K562 (cell line): ENCODE measurements around the gene HIP1R. TPM values are rescaled to one million over a fixed set of nuclear protein-coding genes. Genes with fewer than 3 reads are reported as not detected.

Experiments
- ATAC-seq: fragments of 200-7000 bp; cut with Tn5 transposase; 3 replicates; pipeline ENCODE4 v1.9.1; 2020; ENCODE audit warnings: moderate library complexity
- BruUV-seq: library from RNA; stranded (reverse); fragments of 400-500 nt; replicated peaks from 2 replicates; lab custom pipeline; 2021; lab: Mats Ljungman, UMichigan
- CTCF ChIA-PET: fragments of 300-600 bp; formaldehyde crosslinking; extraction: SDS; loops from one replicate; lab custom pipeline; 2021; ENCODE audit warnings: low intra/inter-chr PET ratio; lab: Yijun Ruan, JAX
- POLR2A ChIA-PET: fragments of 300-600, 350-650 bp; sonication (Branson Sonifier 250); formaldehyde crosslinking; extraction: SDS; loops from one replicate; lab custom pipeline; 2021; ENCODE audit warnings: antibody characterized with exemption, inconsistent platforms; lab: Yijun Ruan, JAX
- DNase-seq, 4 experiments: peaks; one replicate each; pipeline versions ENCODE4 v3.0.0 to v3.0.0-alpha.2; 2011 to 2018; ENCODE audit warnings: low spot score in 3 of 4, mixed read lengths in 3 of 4; ENCODE audit errors: extremely low read depth in 1 of 4
- FAIRE-seq: peaks from 2 replicates; lab custom pipeline; 2011; peaks lifted over from hg19 to GRCh38; lab: Jason Lieb, UNC
- H2AFZ ChIP-seq: 2 replicates; pipeline ENCODE4 v1.6.0; 2011; ENCODE audit warnings: low read depth, low read length, control low read depth, inconsistent platforms
- H3K27ac ChIP-seq: fragments of 200-600 bp; 3 replicates; pipeline ENCODE4 v1.8.0; 2011; ENCODE audit warnings: low read depth, mild to moderate bottlenecking, control low read depth, inconsistent platforms, low read length, moderate library complexity, mixed read lengths; ENCODE audit errors: extremely low read depth
- H3K27me3 ChIP-seq, 2 experiments: fragments of 300-600 bp in 1 of 2; 2 replicates in 1 of 2; 3 replicates in 1 of 2; pipeline versions ENCODE4 v1.6.0 to v1.8.0; 2011; ENCODE audit warnings: inconsistent platforms in 2 of 2, low read length in 2 of 2, mild to moderate bottlenecking in 1 of 2, mixed read lengths in 1 of 2, moderate library complexity in 1 of 2; ENCODE audit not compliant: control insufficient read depth in 2 of 2, insufficient read depth in 2 of 2
- H3K36me3 ChIP-seq: fragments of 300-600 bp; 3 replicates; pipeline ENCODE4 v1.8.0; 2011; ENCODE audit warnings: mild to moderate bottlenecking, low read length, inconsistent platforms; ENCODE audit not compliant: control insufficient read depth, insufficient read depth
- H3K4me1 ChIP-seq, 2 experiments: fragments of 200-600 bp in 1 of 2; replicated peaks in 1 of 2; 2 replicates in 1 of 2; 3 replicates in 1 of 2; pipeline versions ENCODE4 v1.5.1 to v1.8.0; 2011; ENCODE audit warnings: inconsistent platforms in 2 of 2, low read length in 2 of 2, mild to moderate bottlenecking in 1 of 2, mixed read lengths in 1 of 2, moderate library complexity in 1 of 2; ENCODE audit not compliant: control insufficient read depth in 2 of 2, insufficient read depth in 2 of 2
- H3K4me2 ChIP-seq: 2 replicates; pipeline ENCODE4 v1.6.1; 2011; ENCODE audit warnings: low read length, control low read depth, inconsistent platforms, mixed read lengths; ENCODE audit not compliant: insufficient read depth
- H3K4me3 ChIP-seq: fragments of 200-600 bp; sonication (generic), shearing (Covaris generic); 2 replicates; pipeline ENCODE4 v1.5.1; 2016; ENCODE audit warnings: control low read depth, inconsistent platforms
- H3K79me2 ChIP-seq: fragments of 200-600 bp; 3 replicates; pipeline ENCODE4 v1.8.0; 2011; ENCODE audit warnings: low read length, inconsistent platforms; ENCODE audit not compliant: control insufficient read depth, insufficient read depth
- H3K9ac ChIP-seq, 2 experiments: 2 replicates each; pipeline versions ENCODE4 v1.6.0 to v1.6.1; 2011; ENCODE audit warnings: low read depth in 2 of 2, low read length in 2 of 2, control low read depth in 1 of 2, inconsistent platforms in 1 of 2, mild to moderate bottlenecking in 1 of 2, mixed read lengths in 1 of 2; ENCODE audit not compliant: insufficient read depth in 1 of 2
- H3K9me1 ChIP-seq: one replicate; pipeline ENCODE4 v1.6.0; 2011; ENCODE audit warnings: inconsistent platforms, mild to moderate bottlenecking, low read length, moderate library complexity; ENCODE audit not compliant: control insufficient read depth, insufficient read depth
- H3K9me3 ChIP-seq: replicated peaks from 2 replicates; pipeline ENCODE4 v1.5.1; 2011; ENCODE audit warnings: low read depth, low read length, inconsistent platforms; ENCODE audit not compliant: control insufficient read depth, insufficient read depth
- H4K20me1 ChIP-seq: replicated peaks from 2 replicates; pipeline ENCODE4 v1.6.1; 2011; ENCODE audit warnings: low read length, inconsistent platforms, mixed read lengths; ENCODE audit not compliant: control insufficient read depth, insufficient read depth
- ELK3 ChIP-seq: fragments of 450-650 bp; formaldehyde crosslinking; IDR thresholded peaks from 2 replicates; pipeline ENCODE4 v1.4.0; 2020; ENCODE audit warnings: mild to moderate bottlenecking
- EP400 ChIP-seq: fragments of 450-650 bp; IDR thresholded peaks from 2 replicates; pipeline ENCODE4 v1.6.1; 2017; ENCODE audit warnings: antibody characterized with exemption, mild to moderate bottlenecking, moderate library complexity
- ESRRB ChIP-seq: fragments of 250-450 bp; sonication (Bioruptor Pico); IDR thresholded peaks from 2 replicates; pipeline ENCODE4 v1.5.0; 2020; ENCODE audit warnings: mild to moderate bottlenecking, moderate library complexity, borderline replicate concordance
- FOXA1 ChIP-seq: fragments of 450-650 bp; IDR thresholded peaks from 2 replicates; pipeline ENCODE4 v1.6.1; 2016; ENCODE audit warnings: mild to moderate bottlenecking, borderline replicate concordance
- FUS ChIP-seq: fragments of 200-400 bp; formaldehyde crosslinking; optimal IDR thresholded peaks from 2 replicates; pipeline ENCODE3; 2017; ENCODE audit warnings: low read depth, low read length
- MYC ChIP-seq, 2 experiments: fragments of 250-450 bp in 1 of 2; sonication (Bioruptor Pico) in 1 of 2; IDR thresholded peaks; 2 replicates each; pipeline versions ENCODE4 v1.5.1 to v1.6.1; 2012 to 2021; ENCODE audit warnings: low read depth in 2 of 2, borderline replicate concordance in 1 of 2, improper control_type of control experiment in 1 of 2, low read length in 1 of 2, mild to moderate bottlenecking in 1 of 2, moderate library complexity in 1 of 2
- NR3C1 ChIP-seq: sonication (generic); formaldehyde crosslinking; IDR thresholded peaks from 2 replicates; pipeline ENCODE4 v1.8.1; 2022; ENCODE audit warnings: missing genetic modification reagents
- RAD21 ChIP-seq, 2 experiments: fragments of 250-450 bp in 1 of 2; fragments of 450-650 bp in 1 of 2; sonication (Bioruptor Pico) in 1 of 2; formaldehyde crosslinking in 1 of 2; IDR thresholded peaks in 1 of 2; conservative IDR thresholded peaks in 1 of 2; 2 replicates each; pipeline versions ENCODE4 v1.4.0 to v1.8.0; 2020 to 2022; ENCODE audit warnings: mild to moderate bottlenecking in 2 of 2, moderate library complexity in 1 of 2
- RB1 ChIP-seq: fragments of 450-650 bp; IDR thresholded peaks from 2 replicates; pipeline ENCODE4 v1.6.1; 2017; ENCODE audit warnings: low read depth, mild to moderate bottlenecking
- STAG1 ChIP-seq: sonication (generic); formaldehyde crosslinking; IDR thresholded peaks from 2 replicates; pipeline ENCODE4 v1.5.0; 2020; ENCODE audit warnings: missing genetic modification reagents, borderline replicate concordance
- TCF7L2 ChIP-seq: fragments of 150-350 bp; IDR thresholded peaks from 2 replicates; pipeline ENCODE4 v1.6.1; 2016; ENCODE audit warnings: low read depth, mild to moderate bottlenecking, low read length, moderate library complexity
- TOE1 ChIP-seq, 2 experiments: fragments of 450-650 bp in 1 of 2; sonication (generic) in 1 of 2; formaldehyde crosslinking in 1 of 2; IDR thresholded peaks; 2 replicates each; pipeline versions ENCODE4 v1.7.1 to v1.8.0; 2016 to 2022; ENCODE audit warnings: borderline replicate concordance in 2 of 2, mild to moderate bottlenecking in 2 of 2, antibody characterized with exemption in 1 of 2, inconsistent platforms in 1 of 2, low read depth in 1 of 2, missing genetic modification reagents in 1 of 2, moderate library complexity in 1 of 2
- ZNF12 ChIP-seq: sonication (generic); formaldehyde crosslinking; IDR thresholded peaks from 2 replicates; pipeline ENCODE4 v1.4.0; 2020; ENCODE audit warnings: mild to moderate bottlenecking, missing genetic modification reagents
- ZNF121 ChIP-seq: sonication (generic); formaldehyde crosslinking; conservative IDR thresholded peaks from 2 replicates; pipeline ENCODE4 v1.8.0; 2022; ENCODE audit warnings: missing genetic modification reagents
- WGBS: fragments of 100-300 bp; shearing (Covaris generic); methylation state at CpG from one replicate; pipeline ENCODE4 v1.1.6; 2016; ENCODE audit warnings: low coverage, mixed read lengths; ENCODE audit not compliant: insufficient coverage; ENCODE audit errors: missing lambda C conversion rate; 5-methylcytosine and 5-hydroxymethylcytosine counted together
- in situ Hi-C: fragments of 300-500 bp; cut with MboI; formaldehyde crosslinking; loops from 4 replicates; pipeline ENCODE4 v1.15.0; 2018; ENCODE audit warnings: inconsistent platforms, mixed read lengths
- intact Hi-C: fragments of 100-400 bp; cut with micrococcal nuclease; formaldehyde crosslinking; loops from 2 replicates; pipeline ENCODE4 v1.14.2; 2022
- polyA plus RNA-seq, 8 experiments: library from polyadenylated mRNA; depleted of rRNA in 4 of 8; stranded (reverse) in 5 of 8; unstranded in 3 of 8; fragments of >200 nt; fragmentation: Nextera tagmentation in 2 of 8; fragmentation: Illumina TruSeq in 1 of 8; extraction: Ambion mirVana in 2 of 8; extraction: Trizol in 1 of 8; gene quantifications; 2 replicates each; pipeline versions ENCODE4 v1.2.1 to v1.2.3, GENCODE V29; 2011 to 2014; ENCODE audit warnings: inconsistent platforms in 1 of 8, missing spikeins in 1 of 8
- total RNA-seq, 7 experiments: library from RNA; depleted of rRNA in 6 of 7; stranded (reverse); fragments of >200 nt in 6 of 7; fragmentation: Illumina TruSeq in 2 of 7; extraction: Trizol in 2 of 7; gene quantifications; 2 replicates each; pipeline versions ENCODE4 v1.2.1 to v1.2.3, GENCODE V29; 2011 to 2021; ENCODE audit warnings: low replicate concordance in 1 of 7
- TF ChIP-seq, protein P1 (sequence below): fragments of 450-650 bp; formaldehyde crosslinking; IDR thresholded peaks from 2 replicates; pipeline ENCODE4 v1.4.0; 2022; ENCODE audit warnings: missing genetic modification characterization
- TF ChIP-seq, protein P2 (sequence below): IDR thresholded peaks from 2 replicates; pipeline ENCODE4 v1.6.1; 2016; ENCODE audit warnings: missing genetic modification characterization, missing compliant biosample characterization

Gene HIP1R
- total and polyA plus RNA-seq, 9 of the 15 experiments (the other 6 are each of a cell fraction or from before 2014, with no cell fraction given), result 0.15 to 31.0 (median 14.2) TPM

GRCh38 chr12:122842505-122843405 lies 7.5 kb downstream of the HIP1R start:
- Histone ChIP-seq H3K9ac (peak overlapping the region in 1 of 2 experiments; percentile 54; a peak in 1 of 4 replicates), H3K4me3 (no peak overlapping the region), H3K27me3 (no peaks in the 10 kb centered on the region), H3K9me1 (no peaks in the 10 kb centered on the region), H3K4me1 (peaks cover 4 to 56% of the 10 kb centered on the region in 2 experiments; a peak in 4 of 5 replicates), H3K27ac (no peak overlapping the region), H3K79me2 (peaks cover 1% of the 10 kb centered on the region; the same call in 2 of the 3 replicates), H3K4me2 (no peak overlapping the region), H3K36me3 (peaks cover 2% of the 10 kb centered on the region; the same call in 2 of the 3 replicates), H2AFZ (no peak overlapping the region), H3K9me3 (no peaks in the 10 kb centered on the region), H4K20me1 (peaks cover 41% of the 10 kb centered on the region)
- ChIA-PET POLR2A (interaction anchor here (0.6 to 1.9 kb wide), 3 partner anchors 11 to 502 kb away, joined by 3 to 4 read pairs (median 4); no protein-coding TSS in a partner anchor), CTCF (no interaction called here)
- DNase-seq (peak in 1 of 4 experiments; percentile 44), FAIRE-seq (no peak), ATAC-seq (peak; percentile 35; the same call in 1 of the 3 replicates)
- intact Hi-C loops, result loop anchor here (10.0 kb wide), 1 partner anchor 48 kb away; no protein-coding TSS in a partner anchor
- no TSS peak for BruUV-seq
- in situ Hi-C loops, result no loop called here
- 54% methylated on average over 22 of the region's 22 CpGs for WGBS
- TF ChIP-seq RAD21 (CRISPR knock-in tag; conservative IDR thresholded peaks at IDR 0.05 in 1 of 2, IDR thresholded peaks at IDR 0.05 in 1 of 2), result 0 out of 4 replicates have a peak, but pooled peaks of 1 of the 2 experiments have one; percentile 5
- no peak for TF ChIP-seq TOE1 (IDR thresholded peaks at IDR 0.05; ENCODE audit: borderline replicate concordance)
- no peak for TF ChIP-seq TOE1 (CRISPR knock-in tag; IDR thresholded peaks at IDR 0.05; ENCODE audit: borderline replicate concordance, low read depth)
- TF ChIP-seq ZNF12 (CRISPR knock-in tag), result no peak
- no peak for TF ChIP-seq ZNF121
- TF ChIP-seq ELK3 (CRISPR knock-in tag), result no peak
- no peak for TF ChIP-seq NR3C1 (CRISPR knock-in tag)
- TF ChIP-seq, protein P1, sequence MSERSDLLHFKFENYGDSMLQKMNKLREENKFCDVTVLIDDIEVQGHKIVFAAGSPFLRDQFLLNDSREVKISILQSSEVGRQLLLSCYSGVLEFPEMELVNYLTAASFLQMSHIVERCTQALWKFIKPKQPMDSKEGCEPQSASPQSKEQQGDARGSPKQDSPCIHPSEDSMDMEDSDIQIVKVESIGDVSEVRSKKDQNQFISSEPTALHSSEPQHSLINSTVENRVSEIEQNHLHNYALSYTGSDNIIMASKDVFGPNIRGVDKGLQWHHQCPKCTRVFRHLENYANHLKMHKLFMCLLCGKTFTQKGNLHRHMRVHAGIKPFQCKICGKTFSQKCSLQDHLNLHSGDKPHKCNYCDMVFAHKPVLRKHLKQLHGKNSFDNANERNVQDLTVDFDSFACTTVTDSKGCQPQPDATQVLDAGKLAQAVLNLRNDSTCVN (CRISPR knock-in tag), result no peak
- TF ChIP-seq ESRRB (CRISPR knock-in tag), result no peak
- TF ChIP-seq, protein P2, sequence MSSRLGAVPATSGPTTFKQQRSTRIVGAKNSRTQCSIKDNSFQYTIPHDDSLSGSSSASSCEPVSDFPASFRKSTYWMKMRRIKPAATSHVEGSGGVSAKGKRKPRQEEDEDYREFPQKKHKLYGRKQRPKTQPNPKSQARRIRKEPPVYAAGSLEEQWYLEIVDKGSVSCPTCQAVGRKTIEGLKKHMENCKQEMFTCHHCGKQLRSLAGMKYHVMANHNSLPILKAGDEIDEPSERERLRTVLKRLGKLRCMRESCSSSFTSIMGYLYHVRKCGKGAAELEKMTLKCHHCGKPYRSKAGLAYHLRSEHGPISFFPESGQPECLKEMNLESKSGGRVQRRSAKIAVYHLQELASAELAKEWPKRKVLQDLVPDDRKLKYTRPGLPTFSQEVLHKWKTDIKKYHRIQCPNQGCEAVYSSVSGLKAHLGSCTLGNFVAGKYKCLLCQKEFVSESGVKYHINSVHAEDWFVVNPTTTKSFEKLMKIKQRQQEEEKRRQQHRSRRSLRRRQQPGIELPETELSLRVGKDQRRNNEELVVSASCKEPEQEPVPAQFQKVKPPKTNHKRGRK (tag), result no peak
- no peak for TF ChIP-seq FUS
- no peak for TF ChIP-seq RB1
- no peak for TF ChIP-seq MYC (IDR thresholded peaks at IDR 0.05; ENCODE audit: low read depth, low read length)
- no peak for TF ChIP-seq MYC (CRISPR knock-in tag; IDR thresholded peaks at IDR 0.05; ENCODE audit: borderline replicate concordance, low read depth)
- no peak for TF ChIP-seq EP400
- no peak for TF ChIP-seq STAG1 (CRISPR knock-in tag)
- TF ChIP-seq TCF7L2, result no peak
- TF ChIP-seq FOXA1, result no peak
